HG02840 (cell line): Measurements from ENCODE around the gene ABLIM2.

Source experiments
- ATAC-seq: cut with Tn5 transposase; IDR thresholded peaks from one replicate; pipeline ENCODE4 v1.9.1; 2021; ENCODE audit warnings: mild to moderate bottlenecking, moderate library complexity, moderate number of reproducible peaks; ENCODE audit not compliant: unreplicated experiment, low FRiP score

ABLIM2 gene

GRCh38 chr4:8037150-8037769, 121.4 kb downstream of the ABLIM2 start:
- ATAC-seq, result no peak

GRCh38 chr4:8035371-8035780, 123.2 kb downstream of the ABLIM2 start:
- no peak for ATAC-seq

GRCh38 chr4:8033829-8034528, 124.6 kb downstream of the ABLIM2 start:
- ATAC-seq, result no peak

GRCh38 chr4:8033067-8033755, 125.4 kb downstream of the ABLIM2 start:
- no peak for ATAC-seq

GRCh38 chr4:8032381-8032780, 126.2 kb downstream of the ABLIM2 start:
- no peak for ATAC-seq

GRCh38 chr4:8030121-8030781, 128.4 kb downstream of the ABLIM2 start:
- ATAC-seq, result no peak

DNA sequence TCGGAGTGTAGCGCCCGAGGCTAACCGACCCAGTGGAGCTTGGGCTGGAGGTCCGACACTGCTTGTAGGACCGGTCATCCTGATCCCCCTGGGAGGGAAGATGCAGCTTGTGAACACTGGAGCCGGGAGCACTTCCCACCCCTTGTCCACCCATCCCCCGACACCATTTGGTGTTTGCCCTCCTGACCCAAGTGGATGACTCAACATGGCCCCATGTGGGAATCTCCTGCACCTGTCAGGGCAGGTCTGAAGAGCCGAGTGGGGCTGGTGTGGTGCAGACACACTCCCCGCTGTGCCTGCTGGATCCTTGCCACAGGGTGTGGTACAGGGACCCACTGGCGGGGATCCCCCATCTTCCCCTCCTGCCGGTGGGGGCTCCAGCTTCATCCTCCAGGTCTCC, 128.9 kb downstream of the ABLIM2 start:
- ATAC-seq, result no peak

DNA sequence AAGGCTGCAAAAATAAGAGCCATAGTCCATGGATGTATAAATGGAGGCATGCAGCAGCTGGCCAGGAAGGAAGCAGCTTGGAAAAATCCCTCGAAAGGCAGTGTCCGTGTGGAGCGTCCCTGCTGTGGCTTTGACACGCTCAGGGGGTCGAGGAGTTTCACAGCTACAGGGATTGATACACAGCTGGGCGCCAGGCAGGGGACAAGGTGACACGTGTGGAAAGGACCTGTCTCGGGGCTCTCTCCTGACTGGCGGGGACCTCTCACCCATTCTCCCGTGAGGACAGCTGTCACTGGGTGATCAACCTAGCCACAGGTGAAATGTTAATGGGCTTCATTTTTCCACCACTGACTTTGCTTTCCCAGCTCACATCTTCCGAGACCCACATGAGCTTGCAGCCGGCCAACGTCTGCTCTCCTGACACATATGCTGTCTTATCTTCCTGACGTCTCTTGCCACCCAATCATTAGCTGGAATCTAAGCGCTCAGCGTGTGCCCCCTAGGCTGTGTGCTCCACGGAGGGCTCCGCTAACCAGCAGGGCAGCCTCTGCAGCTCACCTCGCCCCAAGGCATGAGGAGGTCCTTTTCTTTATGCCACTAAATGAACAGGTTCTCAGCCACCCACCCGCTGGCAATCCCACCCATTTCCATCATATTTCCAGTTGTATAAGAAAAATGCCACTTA, 129.6 kb downstream of the ABLIM2 start:
- no peak for ATAC-seq

DNA sequence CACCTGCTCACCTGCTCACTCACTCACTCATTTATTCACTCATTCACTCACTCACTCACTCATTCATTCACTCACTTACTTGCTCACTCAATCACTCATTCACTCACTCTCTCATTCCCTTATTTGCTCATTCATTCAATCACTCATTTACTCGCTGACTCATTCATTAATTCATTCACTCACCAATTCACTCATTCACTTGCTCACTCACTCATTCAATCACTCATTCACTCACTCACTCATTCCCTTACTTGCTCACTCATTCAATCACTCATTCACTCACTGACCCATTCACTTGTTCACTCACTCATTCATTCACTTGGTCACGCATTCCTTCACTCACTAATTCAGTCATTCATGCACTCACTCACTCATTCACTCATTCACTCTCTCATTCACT, 130.2 kb downstream of the ABLIM2 start:
- no peak for ATAC-seq

DNA sequence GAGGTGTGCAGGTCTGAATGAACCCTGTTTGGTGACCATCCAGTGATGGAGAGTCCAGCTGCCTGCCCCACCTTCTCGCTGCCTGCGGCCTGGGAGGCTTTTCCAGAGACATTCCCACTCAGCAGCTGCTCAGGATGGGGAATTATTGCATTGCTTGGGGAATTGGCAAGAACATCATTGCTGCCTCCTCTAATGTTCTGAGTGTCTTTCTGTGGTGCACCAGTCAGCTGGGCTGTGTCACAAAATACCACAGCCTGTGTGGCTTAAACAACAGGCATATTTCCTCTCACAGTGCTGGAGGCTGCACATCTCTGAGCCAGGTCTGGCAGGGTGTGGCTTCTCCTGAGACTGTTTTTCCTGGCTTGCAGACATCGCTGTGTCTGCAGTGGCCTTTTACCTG, 132.2 kb downstream of the ABLIM2 start:
- ATAC-seq, result no peak

- ATAC-seq, result no peak
Observed at GRCh38 chr4:8025668-8026067, 132.9 kb downstream of the ABLIM2 start.

DNA sequence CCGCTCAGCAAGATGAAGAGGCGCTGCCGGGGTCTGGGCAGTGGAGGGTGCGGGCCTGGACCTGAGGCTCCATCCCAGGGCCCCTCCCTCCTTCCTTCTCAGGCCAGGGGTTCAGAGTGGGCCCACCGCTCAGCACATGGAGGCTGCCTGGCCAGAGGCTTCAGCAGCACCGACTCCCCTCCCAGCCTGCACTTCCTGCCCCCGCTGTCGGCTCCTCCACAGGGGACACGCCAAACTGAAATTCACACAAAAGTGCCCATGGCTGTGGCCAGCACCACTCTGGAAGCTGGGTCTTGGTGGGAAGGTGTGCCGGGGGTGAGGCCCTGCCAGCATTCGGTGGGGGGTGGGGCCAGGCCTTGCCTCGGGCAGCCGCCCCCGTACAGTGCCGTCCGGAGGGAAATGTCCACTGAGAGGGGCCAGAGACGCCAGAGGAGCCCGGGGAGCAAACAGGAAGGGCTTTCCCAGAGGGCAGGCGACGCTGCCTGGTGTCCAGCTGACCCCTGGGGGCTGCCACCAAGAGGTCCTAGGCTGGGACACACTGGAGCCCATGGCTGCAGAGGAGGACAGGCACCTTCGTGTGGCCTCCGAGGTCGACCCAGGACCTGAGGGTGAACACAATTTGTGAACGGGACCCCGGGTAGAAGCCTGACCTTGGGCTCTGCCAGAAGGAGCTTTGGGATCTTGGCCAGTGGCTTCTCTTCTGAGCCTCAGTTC, 134.4 kb downstream of the ABLIM2 start:
- ATAC-seq, result no peak

DNA sequence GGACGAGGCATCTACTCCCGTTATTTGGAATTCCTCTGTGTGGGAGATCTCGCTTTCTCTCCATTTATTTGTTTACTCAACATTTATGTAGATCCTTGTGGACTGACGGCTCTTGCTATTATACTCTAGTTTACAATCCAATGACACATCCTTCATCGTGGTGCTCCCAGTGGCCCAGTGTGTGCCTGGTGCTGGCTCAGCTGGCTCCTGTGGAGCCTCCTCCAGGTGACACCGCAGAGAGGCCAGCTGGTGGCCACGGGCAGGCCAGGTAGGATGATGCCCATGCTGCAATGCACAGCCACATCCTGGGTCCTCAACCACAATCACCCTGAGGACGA, 134.9 kb downstream of the ABLIM2 start:
- no peak for ATAC-seq

DNA sequence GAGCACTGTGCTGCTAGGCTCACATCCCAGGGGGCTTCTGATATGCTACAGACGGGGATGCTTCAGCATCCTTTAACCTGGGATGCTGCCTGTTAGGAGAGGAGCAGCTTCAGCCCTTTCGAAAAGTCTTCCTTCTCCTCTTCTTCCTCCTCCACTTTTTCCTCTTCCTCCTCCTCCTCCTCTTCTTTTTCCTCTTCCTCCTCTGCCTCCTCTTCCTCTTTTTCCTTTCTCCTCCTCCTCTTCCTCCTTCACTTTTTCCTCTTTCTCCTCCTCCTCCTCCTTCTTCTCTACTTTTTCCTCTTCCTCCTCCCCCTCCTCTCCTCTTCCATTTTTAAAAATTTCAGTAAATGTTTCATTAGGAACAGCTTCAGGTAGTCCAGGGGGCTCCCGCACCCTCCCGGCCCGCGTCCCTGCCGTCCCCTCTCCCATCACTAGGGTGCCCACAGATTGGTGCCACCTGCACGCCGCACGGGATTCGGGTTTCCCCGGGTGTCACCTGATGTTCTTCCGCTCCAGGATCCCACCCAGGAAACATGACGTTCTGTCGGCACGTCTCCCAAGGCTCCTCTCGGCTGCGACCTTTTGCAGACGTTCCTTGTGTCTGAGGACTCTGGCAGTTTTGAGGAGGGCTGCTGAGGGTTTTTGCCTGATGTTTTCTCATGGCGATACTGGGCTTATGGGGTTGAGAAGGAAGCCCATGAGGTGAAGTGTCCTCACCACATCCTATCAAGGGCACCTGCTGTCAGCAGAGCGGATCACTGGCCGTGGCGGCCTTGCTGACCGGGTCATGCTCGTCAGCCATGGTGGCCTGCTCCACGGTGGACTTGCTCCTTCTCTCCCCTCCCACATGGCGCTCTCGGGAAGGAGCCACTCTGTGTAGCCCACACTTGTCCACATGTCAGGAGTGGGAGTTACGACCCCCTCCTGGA, 135.6 kb downstream of the ABLIM2 start:
- no peak for ATAC-seq

- ATAC-seq, result no peak
Observed at GRCh38 chr4:8021796-8022195, 136.8 kb downstream of the ABLIM2 start.

GRCh38 chr4:8019396-8020365, 138.9 kb downstream of the ABLIM2 start:
- ATAC-seq, result no peak

DNA sequence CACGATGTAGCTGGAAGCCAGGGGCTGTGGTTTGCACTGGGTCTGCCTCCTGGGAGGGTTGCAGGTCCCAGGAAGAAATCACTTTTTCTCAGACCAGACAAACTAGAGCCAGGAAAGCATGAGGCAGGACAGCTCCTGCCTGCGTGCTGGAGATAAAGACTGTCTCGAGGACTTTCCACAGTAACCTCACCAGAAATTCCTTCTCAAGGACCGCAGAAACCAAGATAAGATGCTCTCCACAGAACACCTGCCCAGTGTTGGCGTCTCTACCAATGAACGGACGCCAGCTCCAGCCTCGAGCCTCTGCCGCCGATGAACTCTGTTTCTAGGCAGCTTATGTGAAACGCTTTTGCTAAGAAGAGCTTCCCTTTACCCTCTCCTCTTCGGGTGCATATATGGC, 142.1 kb downstream of the ABLIM2 start:
- ATAC-seq, result no peak

DNA sequence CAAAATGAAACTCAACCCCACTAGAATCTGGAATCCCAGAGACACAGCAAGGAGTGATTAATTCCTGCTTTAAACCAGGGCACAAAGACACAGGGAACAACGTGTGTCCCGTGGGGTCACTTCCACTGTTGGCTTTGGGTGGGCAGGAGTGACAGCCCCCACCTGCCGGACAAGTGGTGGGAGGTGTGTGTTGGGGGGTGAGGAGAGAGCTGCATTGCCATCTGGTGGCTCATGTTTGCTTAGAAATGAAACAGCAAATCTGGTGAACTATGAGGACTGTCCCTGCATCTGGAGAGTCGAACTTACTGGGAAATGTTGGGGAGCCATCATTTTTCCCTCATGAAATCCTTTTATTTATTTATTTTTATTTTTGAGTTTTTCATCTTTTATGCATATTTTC, 143.1 kb downstream of the ABLIM2 start:
- ATAC-seq, result no peak
